H9 (cell line): ENCODE data around the gene GSN. TPM values are rescaled to one million over a fixed set of nuclear protein-coding genes. Genes with fewer than 3 reads are reported as not detected.

Source experiments
- DNase-seq: peaks from one replicate; pipeline ENCODE4 v3.0.0-alpha.2; 2017
- H2AFZ ChIP-seq: one replicate; pipeline ENCODE4 v1.6.1; 2013; ENCODE audit warnings: mild to moderate bottlenecking, low read length, control low read depth, moderate library complexity
- H2AK5ac ChIP-seq: 2 replicates; pipeline ENCODE4 v1.6.1; 2013; ENCODE audit warnings: low read length, control low read depth, mixed read lengths; ENCODE audit not compliant: insufficient read length
- H2BK120ac ChIP-seq: one replicate; pipeline ENCODE4 v1.6.1; 2013; ENCODE audit warnings: low read depth, mild to moderate bottlenecking, low read length, control low read depth, inconsistent platforms; ENCODE audit not compliant: poor library complexity, severe bottlenecking
- H2BK12ac ChIP-seq: 2 replicates; pipeline ENCODE4 v1.6.1; 2013; ENCODE audit warnings: low read length, control low read depth, mixed read lengths, low read depth; ENCODE audit not compliant: insufficient read length
- H2BK15ac ChIP-seq: 2 replicates; pipeline ENCODE4 v1.6.1; 2013; ENCODE audit warnings: low read depth, low read length, control low read depth
- H2BK20ac ChIP-seq: one replicate; pipeline ENCODE4 v1.6.1; 2013; ENCODE audit warnings: low read depth, mild to moderate bottlenecking, low read length, control low read depth, inconsistent platforms; ENCODE audit not compliant: poor library complexity, severe bottlenecking
- H2BK5ac ChIP-seq: 2 replicates; pipeline ENCODE4 v1.6.1; 2013; ENCODE audit warnings: low read length, control low read depth, mixed read lengths; ENCODE audit not compliant: insufficient read length
- H3K14ac ChIP-seq: 2 replicates; pipeline ENCODE4 v1.6.1; 2013; ENCODE audit warnings: low read length, control low read depth; ENCODE audit not compliant: insufficient read depth
- H3K18ac ChIP-seq: 2 replicates; pipeline ENCODE4 v1.6.1; 2013; ENCODE audit warnings: low read depth, mild to moderate bottlenecking, mixed read lengths, low read length, control low read depth; ENCODE audit not compliant: insufficient read length
- H3K23ac ChIP-seq: 2 replicates; pipeline ENCODE4 v1.6.1; 2013; ENCODE audit warnings: low read length, control low read depth, mixed read lengths, low read depth; ENCODE audit not compliant: insufficient read length
- H3K23me2 ChIP-seq: 2 replicates; pipeline ENCODE4 v1.6.1; 2013; ENCODE audit warnings: low read depth, mild to moderate bottlenecking, mixed read lengths, low read length, control low read depth; ENCODE audit not compliant: insufficient read length, poor library complexity, severe bottlenecking
- H3K27ac ChIP-seq: 2 replicates; pipeline ENCODE4 v1.5.1; 2013; ENCODE audit warnings: low read length, control low read depth, mixed read lengths, low read depth; ENCODE audit not compliant: insufficient read length
- H3K27me3 ChIP-seq: 2 replicates; pipeline ENCODE4 v1.6.1; 2013; ENCODE audit warnings: low read length, control low read depth, inconsistent platforms; ENCODE audit not compliant: insufficient read depth
- H3K4ac ChIP-seq: 2 replicates; pipeline ENCODE4 v1.6.1; 2013; ENCODE audit warnings: low read depth, mild to moderate bottlenecking, control low read depth, inconsistent platforms, low read length, moderate library complexity
- H3K4me1 ChIP-seq: 2 replicates; pipeline ENCODE4 v1.6.1; 2013; ENCODE audit warnings: low read length, control low read depth, inconsistent platforms; ENCODE audit not compliant: insufficient read depth
- H3K4me2 ChIP-seq: 2 replicates; pipeline ENCODE4 v1.6.1; 2013; ENCODE audit warnings: low read length, control low read depth, mixed read lengths; ENCODE audit not compliant: insufficient read length, insufficient read depth
- H3K56ac ChIP-seq: 2 replicates; pipeline ENCODE4 v1.6.1; 2013; ENCODE audit warnings: low read depth, mild to moderate bottlenecking, mixed read lengths, low read length, control low read depth; ENCODE audit not compliant: insufficient read length
- H3K79me1 ChIP-seq: 2 replicates; pipeline ENCODE4 v1.6.1; 2013; ENCODE audit warnings: low read depth, mild to moderate bottlenecking, moderate library complexity, low read length, control low read depth, inconsistent platforms; ENCODE audit not compliant: insufficient read depth, poor library complexity, severe bottlenecking
- H3K79me2 ChIP-seq: 2 replicates; pipeline ENCODE4 v1.6.1; 2013; ENCODE audit warnings: low read length, control low read depth, inconsistent platforms; ENCODE audit not compliant: insufficient read depth
- H3K9ac ChIP-seq: 2 replicates; pipeline ENCODE4 v1.6.1; 2013; ENCODE audit warnings: low read length, control low read depth, mixed read lengths; ENCODE audit not compliant: insufficient read length; ENCODE audit errors: extremely low read depth
- H3K9me3 ChIP-seq: one replicate; pipeline ENCODE4 v1.6.1; 2013; ENCODE audit warnings: low read depth, low read length, inconsistent platforms; ENCODE audit not compliant: control insufficient read depth
- H3T11ph ChIP-seq: one replicate; pipeline ENCODE4 v1.6.1; 2013; ENCODE audit warnings: mild to moderate bottlenecking, low read length, control low read depth, inconsistent platforms
- H4K20me1 ChIP-seq: one replicate; pipeline ENCODE4 v1.6.1; 2013; ENCODE audit not compliant: control insufficient read depth, insufficient read length, insufficient read depth
- H4K5ac ChIP-seq: 2 replicates; pipeline ENCODE4 v1.6.1; 2013; ENCODE audit warnings: low read depth, mild to moderate bottlenecking, mixed read lengths, low read length, control low read depth; ENCODE audit not compliant: insufficient read length
- H4K8ac ChIP-seq: replicated peaks from 2 replicates; pipeline ENCODE4 v1.6.1; 2013; ENCODE audit warnings: low read length, control low read depth, mixed read lengths, low read depth; ENCODE audit not compliant: insufficient read length
- H4K91ac ChIP-seq: 2 replicates; pipeline ENCODE4 v1.6.1; 2013; ENCODE audit warnings: low read depth, mild to moderate bottlenecking, moderate library complexity, mixed read lengths, low read length, control low read depth; ENCODE audit not compliant: insufficient read length
- H3K27ac Mint-ChIP-seq, 3 experiments: 2 replicates in 2 of 3; 3 replicates in 1 of 3; pipeline ENCODE4 v1.8.0; 2020 to 2021; ENCODE audit warnings: mixed read lengths in 3 of 3, mild to moderate bottlenecking in 1 of 3, moderate library complexity in 1 of 3
- H3K27me3 Mint-ChIP-seq: 2 replicates; pipeline ENCODE4 v1.8.0; 2021; ENCODE audit warnings: low read depth, mild to moderate bottlenecking, moderate library complexity, mixed read lengths
- H3K36me3 Mint-ChIP-seq, 3 experiments: 2 replicates in 2 of 3; 3 replicates in 1 of 3; pipeline ENCODE4 v1.8.0; 2020 to 2021; ENCODE audit warnings: low read depth in 3 of 3, mixed read lengths in 3 of 3; ENCODE audit not compliant: insufficient read depth in 1 of 3
- H3K4me1 Mint-ChIP-seq, 2 experiments: 2 replicates each; pipeline ENCODE4 v1.8.0; 2020; ENCODE audit warnings: mixed read lengths in 2 of 2
- H3K4me3 Mint-ChIP-seq, 2 experiments: 2 replicates in 1 of 2; 3 replicates in 1 of 2; pipeline ENCODE4 v1.8.0; 2020 to 2021; ENCODE audit warnings: mild to moderate bottlenecking in 2 of 2, mixed read lengths in 2 of 2, moderate library complexity in 1 of 2
- H3K9me3 Mint-ChIP-seq, 2 experiments: 2 replicates in 1 of 2; 3 replicates in 1 of 2; pipeline ENCODE4 v1.8.0; 2020; ENCODE audit warnings: mild to moderate bottlenecking in 2 of 2, mixed read lengths in 2 of 2, moderate library complexity in 1 of 2
- WGBS: extraction: QIAGEN DNeasy Blood & Tissue Kit; methylation state at CpG from one replicate; pipeline ENCODE4 v1.1.7; 2013; ENCODE audit warnings: missing lambda C conversion rate, low lambda C conversion rate, mixed read lengths; ENCODE audit not compliant: insufficient read length; ENCODE audit errors: extremely low coverage; 5-methylcytosine and 5-hydroxymethylcytosine counted together
- total RNA-seq: library from RNA; stranded (reverse); gene quantifications from 2 replicates; pipeline ENCODE4 v1.2.1, GENCODE V29; 2021
- TF ChIP-seq, protein P1 (sequence below): fragments of 200-600 bp; sonication (generic); conservative IDR thresholded peaks from 3 replicates; pipeline ENCODE4 v1.8.0; 2021; ENCODE audit warnings: antibody characterized with exemption, mild to moderate bottlenecking

The GSN gene
- total RNA-seq, 1 experiment from 2014 or later = 14.9 TPM

DNA sequence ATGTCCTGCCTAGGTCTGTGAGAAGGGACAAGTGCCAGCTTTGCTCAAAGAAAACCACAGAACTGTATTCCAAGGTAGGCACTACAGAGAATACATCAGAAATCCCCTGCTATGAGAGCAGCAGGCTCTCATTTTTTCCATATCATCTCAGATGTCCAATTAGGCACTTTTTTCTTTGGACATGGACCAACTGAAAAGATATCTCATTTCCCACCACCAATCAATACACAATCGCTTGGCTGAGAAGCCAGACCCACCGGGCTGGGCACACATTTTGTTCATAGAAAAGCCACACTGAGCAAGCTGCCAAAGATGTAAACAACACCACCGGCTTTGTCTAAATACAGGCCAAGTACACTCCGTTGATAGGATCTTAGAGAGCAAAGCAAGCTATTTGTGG lies 76.2 kb downstream of the GSN start:
- no peak overlapping the region for H3K18ac ChIP-seq
- no peak overlapping the region for H3K23ac ChIP-seq
- no peak overlapping the region for H3K4me2 ChIP-seq
- DNase-seq = no peak
- Mint-ChIP-seq H3K36me3 (peaks cover 0 to 5% (median 0%) of the 10 kb centered on the region in 3 experiments; a peak in 2 of 7 replicates), H3K4me3 (no peak overlapping the region), H3K27me3 (no peaks in the 10 kb centered on the region), H3K9me3 (no peaks in the 10 kb centered on the region), H3K4me1 (no peaks in the 10 kb centered on the region), H3K27ac (no peak overlapping the region; a peak in 1 of 7 replicates)
- H2BK120ac ChIP-seq = no peak overlapping the region
- H3K56ac ChIP-seq = no peak overlapping the region
- H3K79me1 ChIP-seq = no peaks in the 10 kb centered on the region
- no peak overlapping the region for H3K14ac ChIP-seq
- no peak overlapping the region for H2AFZ ChIP-seq
- no peak overlapping the region for H3T11ph ChIP-seq
- H3K27me3 ChIP-seq = no peaks in the 10 kb centered on the region
- no peaks in the 10 kb centered on the region for H3K9me3 ChIP-seq
- no peak overlapping the region for H3K27ac ChIP-seq
- H4K91ac ChIP-seq = no peak overlapping the region
- H2BK15ac ChIP-seq = no peak overlapping the region
- no peaks in the 10 kb centered on the region for H3K4me1 ChIP-seq
- no peak overlapping the region for H4K8ac ChIP-seq
- TF ChIP-seq, protein P1, sequence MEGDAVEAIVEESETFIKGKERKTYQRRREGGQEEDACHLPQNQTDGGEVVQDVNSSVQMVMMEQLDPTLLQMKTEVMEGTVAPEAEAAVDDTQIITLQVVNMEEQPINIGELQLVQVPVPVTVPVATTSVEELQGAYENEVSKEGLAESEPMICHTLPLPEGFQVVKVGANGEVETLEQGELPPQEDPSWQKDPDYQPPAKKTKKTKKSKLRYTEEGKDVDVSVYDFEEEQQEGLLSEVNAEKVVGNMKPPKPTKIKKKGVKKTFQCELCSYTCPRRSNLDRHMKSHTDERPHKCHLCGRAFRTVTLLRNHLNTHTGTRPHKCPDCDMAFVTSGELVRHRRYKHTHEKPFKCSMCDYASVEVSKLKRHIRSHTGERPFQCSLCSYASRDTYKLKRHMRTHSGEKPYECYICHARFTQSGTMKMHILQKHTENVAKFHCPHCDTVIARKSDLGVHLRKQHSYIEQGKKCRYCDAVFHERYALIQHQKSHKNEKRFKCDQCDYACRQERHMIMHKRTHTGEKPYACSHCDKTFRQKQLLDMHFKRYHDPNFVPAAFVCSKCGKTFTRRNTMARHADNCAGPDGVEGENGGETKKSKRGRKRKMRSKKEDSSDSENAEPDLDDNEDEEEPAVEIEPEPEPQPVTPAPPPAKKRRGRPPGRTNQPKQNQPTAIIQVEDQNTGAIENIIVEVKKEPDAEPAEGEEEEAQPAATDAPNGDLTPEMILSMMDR = no peak
- no peaks in the 10 kb centered on the region for H4K20me1 ChIP-seq
- no peak overlapping the region for H4K5ac ChIP-seq
- H3K79me2 ChIP-seq = no peaks in the 10 kb centered on the region
- no peaks in the 10 kb centered on the region for H3K23me2 ChIP-seq
- H3K9ac ChIP-seq = no peak overlapping the region
- no peak overlapping the region for H3K4ac ChIP-seq
- no CpG with 5 or more reads among the region's 4 CpGs for WGBS
- H2BK5ac ChIP-seq = no peak overlapping the region
- H2AK5ac ChIP-seq = no peak overlapping the region
- H2BK20ac ChIP-seq = no peak overlapping the region
- no peak overlapping the region for H2BK12ac ChIP-seq
